NCI-H1694 treated with DMSO at 0.1 percent for 48 hours (cell line): Measurements from ENCODE around the gene TMEM143.
A peak's percentile ranks its signal among the peaks of the same experiment; 100 is the strongest.
"Not testable (repeated sequence)": the region's sequence is repeated elsewhere in the genome, so short reads cannot be mapped to it uniquely, and the experiment has no call there.

Experiments
- DNase-seq: peaks from one replicate; lab custom pipeline; 2025; lab: John Stamatoyannopoulos, UW

The TMEM143 gene

GRCh38 chr19:48330012-48330681, 33.6 kb downstream of the TMEM143 start:
- DNase-seq: peak; percentile 91

- no peak for DNase-seq
Observed at GRCh38 chr19:48329167-48329891, 34.4 kb downstream of the TMEM143 start.

GRCh38 chr19:48325265-48325910, 38.4 kb downstream of the TMEM143 start, which contains the start of gene EMP3:
Gene EMP3, plus strand, starts transcription at chr19:48325552. Its CDS starts 1,293 bp downstream, at chr19:48326845.
- no peak for DNase-seq

GRCh38 chr19:48321622-48322591, 41.8 kb downstream of the TMEM143 start:
- peak; percentile 94 for DNase-seq

- DNase-seq: peak; percentile 71
Observed at GRCh38 chr19:48321372-48321621, 42.4 kb downstream of the TMEM143 start.

GRCh38 chr19:48319647-48320541, 43.8 kb downstream of the TMEM143 start:
- peak; percentile 82 for DNase-seq

- DNase-seq: no peak
Observed at GRCh38 chr19:48318286-48318987, 45.3 kb downstream of the TMEM143 start.

- DNase-seq: not testable (repeated sequence)
Observed at GRCh38 chr19:48317708-48317960, 46.1 kb downstream of the TMEM143 start.

GRCh38 chr19:48315712-48316111, 48.0 kb downstream of the TMEM143 start:
- DNase-seq: no peak

GRCh38 chr19:48311384-48311783, 52.4 kb downstream of the TMEM143 start:
- no peak for DNase-seq

- DNase-seq: no peak
Observed at GRCh38 chr19:48310227-48310626, 53.5 kb downstream of the TMEM143 start.

GRCh38 chr19:48309731-48310130, 54.0 kb downstream of the TMEM143 start:
- not testable (repeated sequence) for DNase-seq

GRCh38 chr19:48308631-48309586, 54.8 kb downstream of the TMEM143 start:
- peak; percentile 40 for DNase-seq

- DNase-seq: no peak
Observed at GRCh38 chr19:48303866-48304265, 59.9 kb downstream of the TMEM143 start.

- DNase-seq: no peak
Observed at GRCh38 chr19:48303367-48303766, 60.4 kb downstream of the TMEM143 start.

- DNase-seq: no peak
Observed at GRCh38 chr19:48302600-48302959, 61.2 kb downstream of the TMEM143 start.

- no peak for DNase-seq
Observed at GRCh38 chr19:48301886-48302599, 61.7 kb downstream of the TMEM143 start.

GRCh38 chr19:48297975-48298374, 65.8 kb downstream of the TMEM143 start:
- DNase-seq: no peak
